HepG2 (cell line): ENCODE results near the gene RTP2. TPM values are rescaled to one million over a fixed set of nuclear protein-coding genes. Genes with fewer than 3 reads are reported as not detected.

Experiments
- CREB1 ChIP-seq, 2 experiments: fragments of 450-650 bp in 1 of 2; IDR thresholded peaks; 2 replicates each; pipeline ENCODE4 v1.6.1; 2016 to 2017; ENCODE audit warnings: control low read depth in 1 of 2, mild to moderate bottlenecking in 1 of 2, missing compliant biosample characterization in 1 of 2, missing genetic modification characterization in 1 of 2
- DMAP1 ChIP-seq: IDR thresholded peaks from 2 replicates; pipeline ENCODE4 v1.6.1; 2016
- DRAP1 ChIP-seq: IDR thresholded peaks from 2 replicates; pipeline ENCODE4 v1.6.1; 2016; ENCODE audit warnings: missing genetic modification reagents, missing compliant biosample characterization
- DZIP1 ChIP-seq: sonication (generic); formaldehyde crosslinking; IDR thresholded peaks from 2 replicates; pipeline ENCODE4 v1.5.0; 2020; ENCODE audit warnings: mild to moderate bottlenecking, missing genetic modification reagents
- FOSL2 ChIP-seq: sonication (generic); formaldehyde crosslinking; IDR thresholded peaks from 2 replicates; pipeline ENCODE4 v1.4.0; 2020; ENCODE audit warnings: missing genetic modification reagents
- FOXP1 ChIP-seq, 2 experiments: fragments of 450-650 bp in 1 of 2; IDR thresholded peaks; 2 replicates each; pipeline ENCODE4 v1.6.1; 2017 to 2018; ENCODE audit warnings: antibody characterized with exemption in 1 of 2
- GMEB1 ChIP-seq: sonication (generic); formaldehyde crosslinking; IDR thresholded peaks from 2 replicates; pipeline ENCODE4 v1.5.1; 2020; ENCODE audit warnings: missing genetic modification reagents, mild to moderate bottlenecking, borderline replicate concordance
- HMGA1 ChIP-seq: sonication (generic); formaldehyde crosslinking; conservative IDR thresholded peaks from 2 replicates; pipeline ENCODE4 v1.4.0; 2020; ENCODE audit warnings: missing genetic modification reagents
- MAF1 ChIP-seq: sonication (generic); formaldehyde crosslinking; IDR thresholded peaks from 2 replicates; pipeline ENCODE4 v1.5.0; 2020; ENCODE audit warnings: missing genetic modification reagents, borderline replicate concordance
- MZF1 ChIP-seq: sonication (generic); formaldehyde crosslinking; IDR thresholded peaks from 2 replicates; pipeline ENCODE4 v1.8.1; 2023; ENCODE audit warnings: mild to moderate bottlenecking, missing genetic modification reagents, borderline replicate concordance
- NFIC ChIP-seq: IDR thresholded peaks from 2 replicates; pipeline ENCODE4 v1.6.1; 2012; ENCODE audit warnings: mild to moderate bottlenecking, low read length, inconsistent platforms
- NFKB2 ChIP-seq: sonication (generic); formaldehyde crosslinking; IDR thresholded peaks from 2 replicates; pipeline ENCODE4 v1.4.0; 2020; ENCODE audit warnings: missing genetic modification reagents, borderline replicate concordance
- NFYC ChIP-seq: IDR thresholded peaks from 2 replicates; pipeline ENCODE4 v1.6.1; 2016; ENCODE audit warnings: missing genetic modification reagents, missing compliant biosample characterization
- NKX3-1 ChIP-seq: sonication (generic); formaldehyde crosslinking; IDR thresholded peaks from 2 replicates; pipeline ENCODE4 v1.5.0; 2020; ENCODE audit warnings: missing genetic modification reagents
- NR1H2 ChIP-seq: sonication (generic); formaldehyde crosslinking; IDR thresholded peaks from 2 replicates; pipeline ENCODE4 v1.8.1; 2022; ENCODE audit warnings: low read depth, missing genetic modification reagents, borderline replicate concordance
- REPIN1 ChIP-seq: sonication (generic); formaldehyde crosslinking; IDR thresholded peaks from 2 replicates; pipeline ENCODE4 v1.8.0; 2022; ENCODE audit warnings: missing genetic modification reagents, low read depth, mild to moderate bottlenecking, borderline replicate concordance
- RFX3 ChIP-seq: IDR thresholded peaks from 2 replicates; pipeline ENCODE4 v1.6.1; 2016; ENCODE audit warnings: missing biosample characterization, missing genetic modification reagents
- SMAD3 ChIP-seq: sonication (generic); formaldehyde crosslinking; IDR thresholded peaks from 2 replicates; pipeline ENCODE4 v1.4.0; 2020; ENCODE audit warnings: missing genetic modification reagents
- SMC3 ChIP-seq: IDR thresholded peaks from 2 replicates; pipeline ENCODE4 v1.6.1; 2011; ENCODE audit warnings: low read length, improper control_type of control experiment
- TFE3 ChIP-seq: IDR thresholded peaks from 2 replicates; pipeline ENCODE4 v1.6.1; 2016
- ZBTB20 ChIP-seq: sonication (generic); formaldehyde crosslinking; IDR thresholded peaks from 2 replicates; pipeline ENCODE4 v1.8.1; 2023; ENCODE audit warnings: missing genetic modification reagents, low read depth, mild to moderate bottlenecking, borderline replicate concordance
- ZNF292 ChIP-seq: sonication (generic); formaldehyde crosslinking; IDR thresholded peaks from 2 replicates; pipeline ENCODE4 v1.8.1; 2022; ENCODE audit warnings: mild to moderate bottlenecking, low read depth, missing genetic modification reagents, borderline replicate concordance
- ZNF562 ChIP-seq: sonication (generic); formaldehyde crosslinking; IDR thresholded peaks from 2 replicates; pipeline ENCODE4 v1.8.0; 2022; ENCODE audit warnings: missing genetic modification reagents, borderline replicate concordance
- ZNF709 ChIP-seq: sonication (generic); formaldehyde crosslinking; IDR thresholded peaks from 2 replicates; pipeline ENCODE4 v1.5.0; 2020; ENCODE audit warnings: mild to moderate bottlenecking, missing genetic modification reagents
- ZSCAN30 ChIP-seq: sonication (generic); formaldehyde crosslinking; IDR thresholded peaks from 2 replicates; pipeline ENCODE4 v1.5.0; 2020; ENCODE audit warnings: mild to moderate bottlenecking, missing genetic modification reagents
- polyA plus RNA-seq, 8 experiments: library from polyadenylated mRNA; depleted of rRNA in 3 of 8; stranded (reverse) in 7 of 8; unstranded in 1 of 8; fragments of >200 nt; fragmentation: Illumina TruSeq in 4 of 8; extraction: Trizol in 4 of 8; gene quantifications; 2 replicates each; pipeline versions ENCODE4 v1.2.1 to v1.2.3, GENCODE V29; 2011 to 2016; ENCODE audit warnings: low read depth in 4 of 8, missing spikeins in 1 of 8, mixed read lengths in 1 of 8; ENCODE audit not compliant: insufficient read depth in 1 of 8
- total RNA-seq, 5 experiments: library from RNA; depleted of rRNA; stranded (reverse); fragments of >200 nt; fragmentation: Illumina TruSeq; extraction: Trizol; gene quantifications; 2 replicates each; pipeline ENCODE4 v1.2.3, GENCODE V29; 2016; ENCODE audit warnings: low read depth in 1 of 5

The RTP2 gene
- total and polyA plus RNA-seq, 2 of the 13 experiments (the other 11 are each of a cell fraction or from before 2014, with no cell fraction given): not detected

- TF ChIP-seq GMEB1 (no peak), SMC3 (no peak), DMAP1 (peak; percentile 16; the same call in 1 of the 2 replicates), ZNF709 (no peak), NR1H2 (CRISPR knock-in tag) (no peak), DRAP1 (CRISPR knock-in tag) (peak; percentile 91), MZF1 (CRISPR knock-in tag) (no peak), DZIP1 (CRISPR knock-in tag) (no peak), NFYC (CRISPR knock-in tag) (peak; percentile 62; the same call in 1 of the 2 replicates), ZNF292 (CRISPR knock-in tag) (no peak), FOXP1 (IDR thresholded peaks at IDR 0.05) (no peak), FOXP1 (CRISPR knock-in tag; IDR thresholded peaks at IDR 0.05) (peak; percentile 21; the same call in 1 of the 2 replicates), ZNF562 (CRISPR knock-in tag) (no peak), RFX3 (CRISPR knock-in tag) (no peak), TFE3 (CRISPR knock-in tag) (peak; percentile 40; the same call in 1 of the 2 replicates), HMGA1 (no peak), NFIC (no peak; the same call in 1 of the 2 replicates), REPIN1 (CRISPR knock-in tag) (no peak), CREB1 (IDR thresholded peaks at IDR 0.05) (no peak), CREB1 (CRISPR knock-in tag; IDR thresholded peaks at IDR 0.05) (peak; percentile 48; the same call in 1 of the 2 replicates), ZBTB20 (CRISPR knock-in tag) (no peak), NFKB2 (CRISPR knock-in tag) (0 out of 2 replicates have a peak, but pooled peaks have one; percentile 29), SMAD3 (peak; percentile 22; the same call in 1 of the 2 replicates), NKX3-1 (CRISPR knock-in tag) (no peak; the same call in 1 of the 2 replicates), MAF1 (CRISPR knock-in tag) (no peak), ZSCAN30 (no peak), FOSL2 (CRISPR knock-in tag) (peak; percentile 34; the same call in 1 of the 2 replicates)
These were observed 47.7 kb upstream of the RTP2 start (continued) for GRCh38 chr3:187750006-187750512.
